GM19023 (cell line): Measurements from ENCODE around the gene KCNJ10.
A peak's percentile ranks its signal among the peaks of the same experiment; 100 is the strongest.
"Not testable (repeated sequence)": the region's sequence is repeated elsewhere in the genome, so short reads cannot be mapped to it uniquely, and the experiment has no call there.

Experiments used
- ATAC-seq: cut with Tn5 transposase; IDR thresholded peaks from one replicate; pipeline ENCODE4 v1.9.1; 2021; ENCODE audit warnings: mild to moderate bottlenecking, moderate library complexity; ENCODE audit not compliant: unreplicated experiment

KCNJ10 gene

GRCh38 chr1:160069460-160070231 lies at the start of gene KCNJ10:
Gene KCNJ10 (minus strand): TSS chr1:160070160. CDS start chr1:160042532, 27,628 bp downstream.
- no peak for ATAC-seq

- ATAC-seq = no peak
Observed at GRCh38 chr1:160118928-160119327, 49.0 kb upstream of the KCNJ10 start.

- ATAC-seq = no peak
Observed at GRCh38 chr1:160117709-160118183, 47.8 kb upstream of the KCNJ10 start.

GRCh38 chr1:160117300-160117699 lies 47.3 kb upstream of the KCNJ10 start:
- ATAC-seq = no peak

- ATAC-seq = no peak
Observed at GRCh38 chr1:160116283-160117147, 46.6 kb upstream of the KCNJ10 start.

- ATAC-seq = no peak
Observed at GRCh38 chr1:160115545-160116282, 45.8 kb upstream of the KCNJ10 start, which contains the start of gene ATP1A2. Gene ATP1A2 (plus strand): TSS chr1:160115759. CDS start chr1:160115862, 103 bp downstream.

- no peak for ATAC-seq
Observed at GRCh38 chr1:160114085-160114484, 44.1 kb upstream of the KCNJ10 start.

GRCh38 chr1:160113407-160113806 lies 43.4 kb upstream of the KCNJ10 start:
- no peak for ATAC-seq

GRCh38 chr1:160112357-160112756 lies 42.4 kb upstream of the KCNJ10 start:
- no peak for ATAC-seq

GRCh38 chr1:160111462-160111861 lies 41.5 kb upstream of the KCNJ10 start:
- not testable (repeated sequence) for ATAC-seq

GRCh38 chr1:160109686-160110085 lies 39.7 kb upstream of the KCNJ10 start:
- ATAC-seq = no peak

GRCh38 chr1:160108888-160109662 lies 39.1 kb upstream of the KCNJ10 start:
- ATAC-seq = no peak

GRCh38 chr1:160107512-160107911 lies 37.6 kb upstream of the KCNJ10 start:
- no peak for ATAC-seq

- ATAC-seq = no peak
Observed at GRCh38 chr1:160105155-160105554, 35.2 kb upstream of the KCNJ10 start.

GRCh38 chr1:160104486-160104885 lies 34.5 kb upstream of the KCNJ10 start:
- no peak for ATAC-seq

GRCh38 chr1:160103658-160104408 lies 33.9 kb upstream of the KCNJ10 start:
- no peak for ATAC-seq

- ATAC-seq = no peak
Observed at GRCh38 chr1:160101717-160102522, 32.0 kb upstream of the KCNJ10 start.

- peak; percentile 32 for ATAC-seq
Observed at GRCh38 chr1:160101037-160101716, 31.2 kb upstream of the KCNJ10 start.
